SK-N-SH treated with all-trans-retinoic acid at 6 μM for 48 hours (cell line): ENCODE results near the gene S100B.

Experiments used
- ATAC-seq: fragments of 200-7000 bp; cut with Tn5 transposase; 3 replicates; pipeline ENCODE4 v1.9.1; 2020; ENCODE audit warnings: mild to moderate bottlenecking, moderate library complexity
- ARNTL ChIP-seq: fragments of 450-650 bp; formaldehyde crosslinking; IDR thresholded peaks from 2 replicates; pipeline ENCODE4 v1.5.0; 2020; ENCODE audit warnings: low read depth, mild to moderate bottlenecking, moderate library complexity, borderline replicate concordance
- BACH2 ChIP-seq: fragments of 250-450 bp; sonication (Bioruptor Pico); IDR thresholded peaks from 2 replicates; pipeline ENCODE4 v1.9.0; 2021; ENCODE audit warnings: mild to moderate bottlenecking, borderline replicate concordance
- CREB5 ChIP-seq: fragments of 250-450 bp; sonication (Bioruptor Pico); IDR thresholded peaks from 2 replicates; pipeline ENCODE4 v1.5.1; 2020; ENCODE audit warnings: low read depth, mild to moderate bottlenecking, moderate library complexity
- CSDC2 ChIP-seq: fragments of 250-450 bp; sonication (Bioruptor Pico); IDR thresholded peaks from 2 replicates; pipeline ENCODE4 v1.5.0; 2020; ENCODE audit warnings: mild to moderate bottlenecking, moderate library complexity
- CSRNP3 ChIP-seq: fragments of 250-450 bp; sonication (Bioruptor Pico); IDR thresholded peaks from 2 replicates; pipeline ENCODE4 v1.5.1; 2021; ENCODE audit warnings: mild to moderate bottlenecking, moderate library complexity
- ESRRG ChIP-seq: fragments of 250-450 bp; sonication (Bioruptor Pico); IDR thresholded peaks from 2 replicates; pipeline ENCODE4 v1.6.1; 2021; ENCODE audit warnings: mild to moderate bottlenecking
- GLIS3 ChIP-seq: fragments of 250-450 bp; sonication (Bioruptor Pico); IDR thresholded peaks from 2 replicates; pipeline ENCODE4 v1.5.0; 2020; ENCODE audit warnings: mild to moderate bottlenecking, moderate library complexity
- ISL1 ChIP-seq: fragments of 250-450 bp; sonication (Bioruptor Pico); IDR thresholded peaks from 2 replicates; pipeline ENCODE4 v2.1.2; 2022; ENCODE audit warnings: mild to moderate bottlenecking, moderate library complexity
- OSR1 ChIP-seq: fragments of 250-450 bp; sonication (Bioruptor Pico); IDR thresholded peaks from 2 replicates; pipeline ENCODE4 v1.8.0; 2022; ENCODE audit warnings: moderate library complexity, mild to moderate bottlenecking, inconsistent platforms
- PATZ1 ChIP-seq: fragments of 250-450 bp; sonication (Bioruptor Pico); IDR thresholded peaks from 2 replicates; pipeline ENCODE4 v1.8.0; 2020; ENCODE audit warnings: mild to moderate bottlenecking, moderate library complexity, borderline replicate concordance
- PPARA ChIP-seq: fragments of 250-450 bp; sonication (Bioruptor Pico); IDR thresholded peaks from 2 replicates; pipeline ENCODE4 v1.5.0; 2020; ENCODE audit warnings: mild to moderate bottlenecking, borderline replicate concordance
- RARB ChIP-seq: fragments of 250-450 bp; sonication (Bioruptor Pico); IDR thresholded peaks from 2 replicates; pipeline ENCODE4 v1.8.0; 2021; ENCODE audit warnings: mild to moderate bottlenecking, moderate library complexity
- SNAI2 ChIP-seq: fragments of 250-450 bp; sonication (Bioruptor Pico); IDR thresholded peaks from 2 replicates; pipeline ENCODE4 v1.5.0; 2020; ENCODE audit warnings: mild to moderate bottlenecking, moderate library complexity
- TOX ChIP-seq: fragments of 250-450 bp; sonication (Bioruptor Pico); IDR thresholded peaks from 2 replicates; pipeline ENCODE4 v1.8.0; 2021; ENCODE audit warnings: mild to moderate bottlenecking, moderate library complexity, borderline replicate concordance
- ZFP3 ChIP-seq: fragments of 250-450 bp; sonication (Bioruptor Pico); IDR thresholded peaks from 2 replicates; pipeline ENCODE4 v1.5.0; 2020; ENCODE audit warnings: mild to moderate bottlenecking, moderate library complexity
- ZFP30 ChIP-seq: fragments of 450-650 bp; formaldehyde crosslinking; IDR thresholded peaks from 2 replicates; pipeline ENCODE4 v1.5.0; 2022; ENCODE audit warnings: mild to moderate bottlenecking, moderate library complexity
- ZNF565 ChIP-seq: fragments of 450-650 bp; formaldehyde crosslinking; conservative IDR thresholded peaks from 2 replicates; pipeline ENCODE4 v1.5.0; 2020; ENCODE audit warnings: low read depth, mild to moderate bottlenecking, moderate library complexity
- ZNF70 ChIP-seq: fragments of 450-650 bp; formaldehyde crosslinking; IDR thresholded peaks from 2 replicates; pipeline ENCODE4 v1.5.0; 2020; ENCODE audit warnings: mild to moderate bottlenecking, moderate library complexity
- TF ChIP-seq, protein P1 (sequence below): fragments of 250-450 bp; sonication (Bioruptor Pico); IDR thresholded peaks from 2 replicates; pipeline ENCODE4 v1.8.0; 2021; ENCODE audit warnings: low read depth, mild to moderate bottlenecking, moderate library complexity, borderline replicate concordance
- TF ChIP-seq, protein P2 (sequence below): fragments of 250-450 bp; sonication (Bioruptor Pico); IDR thresholded peaks from 2 replicates; pipeline ENCODE4 v1.5.0; 2020; ENCODE audit warnings: mild to moderate bottlenecking, moderate library complexity

The S100B gene

DNA sequence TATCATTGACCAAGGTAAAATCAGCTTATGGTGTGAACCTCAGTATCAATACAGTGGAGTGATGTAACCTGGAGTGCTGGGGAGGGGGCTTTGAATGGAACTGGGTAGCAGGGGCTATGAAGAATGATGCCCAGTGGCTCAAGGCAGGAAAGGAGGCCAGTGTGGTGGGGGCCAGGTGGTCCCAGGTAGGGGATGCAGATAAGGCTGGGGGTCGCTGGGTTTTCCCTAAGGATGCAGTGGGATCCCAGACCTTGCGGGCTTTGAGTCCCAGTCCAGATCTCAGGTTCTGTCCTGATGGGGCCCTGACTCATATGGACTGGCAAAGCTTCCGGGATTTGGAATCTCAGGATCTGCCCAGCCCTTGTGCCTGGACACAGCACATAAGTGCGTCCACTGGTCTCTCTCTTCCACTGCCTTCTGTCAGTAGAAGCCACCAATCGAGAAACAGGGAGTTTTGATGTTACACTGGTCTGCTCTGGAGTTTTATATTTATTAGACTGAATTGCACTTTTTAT is 52.0 kb downstream of the S100B start (continued):
- no peak for TF ChIP-seq CSRNP3 (CRISPR knock-in tag)
- TF ChIP-seq CSDC2 (CRISPR knock-in tag): no peak
- no peak for TF ChIP-seq ESRRG (CRISPR knock-in tag)

GRCh38 chr21:46552274-46552673 is 52.6 kb downstream of the S100B start:
- no peak for ATAC-seq
- no peak for TF ChIP-seq CREB5 (CRISPR knock-in tag)
- TF ChIP-seq ESRRG (CRISPR knock-in tag): no peak
- TF ChIP-seq CSDC2 (CRISPR knock-in tag): no peak
- no peak for TF ChIP-seq ZFP3 (CRISPR knock-in tag)
- no peak for TF ChIP-seq CSRNP3 (CRISPR knock-in tag)
- no peak for TF ChIP-seq ZFP30 (CRISPR knock-in tag)
- TF ChIP-seq, protein P1, sequence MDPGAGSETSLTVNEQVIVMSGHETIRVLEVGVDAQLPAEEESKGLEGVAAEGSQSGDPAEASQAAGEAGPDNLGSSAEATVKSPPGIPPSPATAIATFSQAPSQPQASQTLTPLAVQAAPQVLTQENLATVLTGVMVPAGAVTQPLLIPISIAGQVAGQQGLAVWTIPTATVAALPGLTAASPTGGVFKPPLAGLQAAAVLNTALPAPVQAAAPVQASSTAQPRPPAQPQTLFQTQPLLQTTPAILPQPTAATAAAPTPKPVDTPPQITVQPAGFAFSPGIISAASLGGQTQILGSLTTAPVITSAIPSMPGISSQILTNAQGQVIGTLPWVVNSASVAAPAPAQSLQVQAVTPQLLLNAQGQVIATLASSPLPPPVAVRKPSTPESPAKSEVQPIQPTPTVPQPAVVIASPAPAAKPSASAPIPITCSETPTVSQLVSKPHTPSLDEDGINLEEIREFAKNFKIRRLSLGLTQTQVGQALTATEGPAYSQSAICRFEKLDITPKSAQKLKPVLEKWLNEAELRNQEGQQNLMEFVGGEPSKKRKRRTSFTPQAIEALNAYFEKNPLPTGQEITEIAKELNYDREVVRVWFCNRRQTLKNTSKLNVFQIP (CRISPR knock-in tag): no peak
- TF ChIP-seq ZNF565 (CRISPR knock-in tag): no peak
- no peak for TF ChIP-seq OSR1 (CRISPR knock-in tag)
- no peak for TF ChIP-seq TOX
- TF ChIP-seq, protein P2, sequence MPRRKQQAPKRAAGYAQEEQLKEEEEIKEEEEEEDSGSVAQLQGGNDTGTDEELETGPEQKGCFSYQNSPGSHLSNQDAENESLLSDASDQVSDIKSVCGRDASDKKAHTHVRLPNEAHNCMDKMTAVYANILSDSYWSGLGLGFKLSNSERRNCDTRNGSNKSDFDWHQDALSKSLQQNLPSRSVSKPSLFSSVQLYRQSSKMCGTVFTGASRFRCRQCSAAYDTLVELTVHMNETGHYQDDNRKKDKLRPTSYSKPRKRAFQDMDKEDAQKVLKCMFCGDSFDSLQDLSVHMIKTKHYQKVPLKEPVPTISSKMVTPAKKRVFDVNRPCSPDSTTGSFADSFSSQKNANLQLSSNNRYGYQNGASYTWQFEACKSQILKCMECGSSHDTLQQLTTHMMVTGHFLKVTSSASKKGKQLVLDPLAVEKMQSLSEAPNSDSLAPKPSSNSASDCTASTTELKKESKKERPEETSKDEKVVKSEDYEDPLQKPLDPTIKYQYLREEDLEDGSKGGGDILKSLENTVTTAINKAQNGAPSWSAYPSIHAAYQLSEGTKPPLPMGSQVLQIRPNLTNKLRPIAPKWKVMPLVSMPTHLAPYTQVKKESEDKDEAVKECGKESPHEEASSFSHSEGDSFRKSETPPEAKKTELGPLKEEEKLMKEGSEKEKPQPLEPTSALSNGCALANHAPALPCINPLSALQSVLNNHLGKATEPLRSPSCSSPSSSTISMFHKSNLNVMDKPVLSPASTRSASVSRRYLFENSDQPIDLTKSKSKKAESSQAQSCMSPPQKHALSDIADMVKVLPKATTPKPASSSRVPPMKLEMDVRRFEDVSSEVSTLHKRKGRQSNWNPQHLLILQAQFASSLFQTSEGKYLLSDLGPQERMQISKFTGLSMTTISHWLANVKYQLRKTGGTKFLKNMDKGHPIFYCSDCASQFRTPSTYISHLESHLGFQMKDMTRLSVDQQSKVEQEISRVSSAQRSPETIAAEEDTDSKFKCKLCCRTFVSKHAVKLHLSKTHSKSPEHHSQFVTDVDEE (CRISPR knock-in tag): no peak
- TF ChIP-seq GLIS3 (CRISPR knock-in tag): no peak
- TF ChIP-seq ARNTL (CRISPR knock-in tag): no peak
- no peak for TF ChIP-seq PPARA

DNA sequence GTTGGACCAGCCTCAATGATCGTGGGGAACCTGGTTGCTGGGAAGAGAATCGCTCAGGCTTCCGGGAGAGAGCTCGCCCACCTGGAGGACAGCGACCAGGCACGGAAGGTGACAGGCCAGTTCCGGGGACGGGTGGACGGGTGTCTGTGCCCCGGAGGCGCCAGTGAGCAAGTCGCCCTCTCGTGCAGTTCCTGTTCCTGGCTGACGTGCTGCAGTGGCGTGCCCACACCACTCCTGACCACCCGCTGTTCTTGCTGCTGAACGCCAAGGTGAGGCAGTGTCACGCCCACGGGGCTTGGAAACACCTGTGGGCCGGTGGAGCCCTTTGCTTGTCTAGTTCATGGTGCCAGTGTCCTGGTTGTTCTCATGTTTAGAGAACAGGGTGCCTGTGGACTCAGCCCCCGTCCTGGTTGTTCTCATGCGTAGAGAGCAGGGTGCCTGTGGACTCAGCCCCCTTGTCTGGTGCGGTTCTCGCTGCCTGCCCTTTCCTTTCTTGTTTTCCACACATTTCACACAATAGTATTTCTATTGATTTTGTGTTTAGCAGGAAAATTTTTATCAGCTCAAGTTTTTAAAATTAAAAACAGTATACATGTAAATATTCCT is 53.1 kb downstream of the S100B start:
- TF ChIP-seq SNAI2: no peak
- TF ChIP-seq TOX: no peak
- no peak for TF ChIP-seq ZNF70 (CRISPR knock-in tag)
- TF ChIP-seq, all 23 proteins: peak for 0

DNA sequence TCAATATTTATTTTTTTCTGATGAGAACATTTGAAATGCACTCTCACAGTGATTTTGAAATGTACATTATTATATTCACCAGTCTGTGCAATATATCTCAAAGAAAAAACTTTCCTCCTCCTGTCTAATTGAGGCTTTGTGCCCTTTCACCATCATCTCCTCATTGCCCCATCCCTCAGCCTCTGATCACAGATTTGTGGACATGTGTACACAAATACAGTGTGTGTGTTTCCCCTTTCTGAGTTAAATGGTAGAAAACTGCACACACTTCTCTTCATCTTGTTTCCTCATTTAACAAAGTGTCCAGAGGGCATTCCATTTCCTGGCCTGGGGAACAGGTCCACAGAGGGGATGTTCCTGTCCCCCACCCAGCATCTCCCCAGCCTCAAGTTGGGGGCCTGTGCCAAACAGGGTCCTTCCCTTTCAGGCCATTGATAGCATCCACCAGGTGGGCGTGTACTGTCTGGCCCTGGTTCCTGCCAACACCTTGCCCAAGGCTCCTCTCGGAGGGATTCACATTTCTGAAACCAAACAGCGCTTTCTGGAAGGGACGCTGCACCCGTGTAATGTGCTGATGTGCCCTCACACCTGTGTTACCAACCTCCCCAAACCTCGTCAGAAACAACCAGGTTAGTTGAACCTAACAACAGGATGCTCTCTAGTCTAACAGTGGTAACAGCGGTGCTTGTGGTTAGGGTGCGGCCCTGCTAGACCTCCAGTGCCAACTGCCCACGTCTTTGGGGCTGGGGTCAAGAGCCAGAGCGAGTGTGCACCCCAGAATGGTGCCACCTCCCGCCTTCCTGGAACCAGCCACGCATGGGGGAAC is 54.6 kb downstream of the S100B start:
- ATAC-seq: no peak
- TF ChIP-seq OSR1 (CRISPR knock-in tag) (no peak), PPARA (no peak), SNAI2 (no peak), ZNF70 (CRISPR knock-in tag) (no peak), RARB (CRISPR knock-in tag) (no peak), ZFP30 (CRISPR knock-in tag) (no peak), ZNF565 (CRISPR knock-in tag) (no peak), CSDC2 (CRISPR knock-in tag) (no peak), CREB5 (CRISPR knock-in tag) (no peak), PATZ1 (CRISPR knock-in tag) (no peak), ISL1 (no peak), ESRRG (CRISPR knock-in tag) (no peak), BACH2 (CRISPR knock-in tag) (no peak), ZFP3 (CRISPR knock-in tag) (no peak), ARNTL (CRISPR knock-in tag) (no peak), TOX (no peak)

More for the DNA sequence above, 53.1 kb downstream of the S100B start:
- no peak for ATAC-seq
